PFSK-1 (cell line): ENCODE results near the gene TEDDM1.

Experiments
- FOXP2 ChIP-seq: optimal IDR thresholded peaks from 2 replicates; pipeline ENCODE3; 2011; ENCODE audit warnings: borderline replicate concordance, control low read depth, inconsistent platforms; ENCODE audit not compliant: insufficient read depth; ENCODE audit errors: extremely low read length, extremely low read depth
- POLR2AphosphoS5 ChIP-seq: IDR thresholded peaks from 2 replicates; pipeline ENCODE4 v1.6.1; 2012; ENCODE audit warnings: low read depth, mild to moderate bottlenecking, control low read depth, low read length, moderate library complexity
- REST ChIP-seq, 2 experiments: IDR thresholded peaks; 2 replicates each; pipeline versions ENCODE4 v1.6.1 to v1.8.0; 2011 to 2012; ENCODE audit warnings: low read depth in 2 of 2, low read length in 2 of 2, control low read depth in 1 of 2, inconsistent platforms in 1 of 2, mild to moderate bottlenecking in 1 of 2, moderate library complexity in 1 of 2; ENCODE audit not compliant: insufficient read depth in 1 of 2
- SIN3A ChIP-seq: IDR thresholded peaks from 2 replicates; pipeline ENCODE4 v1.6.1; 2012; ENCODE audit warnings: mild to moderate bottlenecking, low read length, moderate library complexity, borderline replicate concordance; ENCODE audit not compliant: insufficient read depth
- TAF1 ChIP-seq: IDR thresholded peaks from 2 replicates; pipeline ENCODE4 v1.6.1; 2012; ENCODE audit warnings: low read length, control low read depth, borderline replicate concordance; ENCODE audit not compliant: insufficient read depth

Gene TEDDM1

GRCh38 chr1:182366596-182366995 lies 33.9 kb downstream of the TEDDM1 start:
- TF ChIP-seq SIN3A (no peak), POLR2AphosphoS5 (no peak), FOXP2 (no peak), REST (IDR thresholded peaks at IDR 0.05; ENCODE audit: insufficient read depth in 1 of 2, low read depth in 2 of 2, low read length in 2 of 2) (no peak), TAF1 (no peak)

GRCh38 chr1:182359645-182360044 lies 40.8 kb downstream of the TEDDM1 start:
- TF ChIP-seq REST (IDR thresholded peaks at IDR 0.05; ENCODE audit: insufficient read depth in 1 of 2, low read depth in 2 of 2, low read length in 2 of 2) (no peak), TAF1 (no peak), FOXP2 (no peak), SIN3A (no peak), POLR2AphosphoS5 (no peak)

- TF ChIP-seq POLR2AphosphoS5 = no peak
- no peak for TF ChIP-seq TAF1
- TF ChIP-seq FOXP2 = no peak
- no peak for TF ChIP-seq SIN3A
- no peak for TF ChIP-seq REST (IDR thresholded peaks at IDR 0.05; ENCODE audit: insufficient read depth in 1 of 2, low read depth in 2 of 2, low read length in 2 of 2)
Observed at GRCh38 chr1:182357913-182358312, 42.6 kb downstream of the TEDDM1 start.

- TF ChIP-seq TAF1 = no peak
- no peak for TF ChIP-seq FOXP2
- no peak for TF ChIP-seq REST (IDR thresholded peaks at IDR 0.05; ENCODE audit: insufficient read depth in 1 of 2, low read depth in 2 of 2, low read length in 2 of 2)
- no peak for TF ChIP-seq POLR2AphosphoS5
- no peak for TF ChIP-seq SIN3A
Observed at GRCh38 chr1:182357171-182357570, 43.3 kb downstream of the TEDDM1 start.

- TF ChIP-seq FOXP2 = no peak
- TF ChIP-seq POLR2AphosphoS5 = no peak
- TF ChIP-seq SIN3A = no peak
- TF ChIP-seq REST (IDR thresholded peaks at IDR 0.05; ENCODE audit: insufficient read depth in 1 of 2, low read depth in 2 of 2, low read length in 2 of 2) = no peak
- TF ChIP-seq TAF1 = no peak
Observed at GRCh38 chr1:182355723-182356098, 44.8 kb downstream of the TEDDM1 start.
